Lower leg skin (tissue), 3 donors: ENCODE results near the gene SH3RF3.

Source experiments
- CTCF ChIP-seq, 3 donors: fragments of 450-650 bp; IDR thresholded peaks; one replicate each; pipeline ENCODE4 v1.5.1; 2016; ENCODE audit warnings: antibody characterized with exemption in 3 of 3, mild to moderate bottlenecking in 3 of 3, moderate library complexity in 2 of 3
- POLR2A ChIP-seq, 2 donors: fragments of 450-650 bp; IDR thresholded peaks; one replicate each; pipeline ENCODE4 v1.6.1; 2016 to 2017; ENCODE audit warnings: antibody characterized with exemption in 2 of 2, mild to moderate bottlenecking in 1 of 2, moderate library complexity in 1 of 2

- TF ChIP-seq CTCF (IDR thresholded peaks at IDR 0.05) (no peak), POLR2A (IDR thresholded peaks at IDR 0.05) (no peak)
Observed at GRCh38 chr2:109456776-109457175, 327.8 kb downstream of the SH3RF3 start.
